Osteocyte (in vitro differentiated cells): ENCODE measurements around the gene MED13L. TPM values are rescaled to one million over a fixed set of nuclear protein-coding genes. Genes with fewer than 3 reads are reported as not detected.

Experiments
- DNase-seq: peaks from one replicate; pipeline ENCODE4 v3.0.0; 2021; ENCODE audit warnings: mixed read lengths; ENCODE audit not compliant: unreplicated experiment; ENCODE audit errors: extremely low spot score
- H3K27ac Mint-ChIP-seq: one replicate; pipeline ENCODE4 v1.8.0; 2021; ENCODE audit warnings: mild to moderate bottlenecking, mixed read lengths; ENCODE audit not compliant: unreplicated experiment
- H3K27me3 Mint-ChIP-seq: one replicate; pipeline ENCODE4 v1.8.0; 2021; ENCODE audit warnings: mixed read lengths; ENCODE audit not compliant: unreplicated experiment
- H3K36me3 Mint-ChIP-seq: one replicate; pipeline ENCODE4 v1.8.0; 2021; ENCODE audit warnings: mixed read lengths; ENCODE audit not compliant: unreplicated experiment
- H3K4me1 Mint-ChIP-seq: one replicate; pipeline ENCODE4 v1.8.0; 2021; ENCODE audit warnings: mixed read lengths; ENCODE audit not compliant: unreplicated experiment
- H3K4me3 Mint-ChIP-seq: one replicate; pipeline ENCODE4 v1.8.0; 2021; ENCODE audit warnings: mild to moderate bottlenecking, moderate library complexity, mixed read lengths; ENCODE audit not compliant: unreplicated experiment
- H3K9me3 Mint-ChIP-seq: one replicate; pipeline ENCODE4 v1.8.0; 2021; ENCODE audit warnings: mixed read lengths; ENCODE audit not compliant: unreplicated experiment
- total RNA-seq: library from RNA; stranded (reverse); gene quantifications from 2 replicates; pipeline ENCODE4 v1.2.1, GENCODE V29; 2021
- TF ChIP-seq, protein P1 (sequence below): fragments of 200-600 bp; sonication (generic); IDR thresholded peaks from 2 replicates; pipeline ENCODE4 v1.5.0; 2021; ENCODE audit warnings: antibody characterized with exemption, mild to moderate bottlenecking, moderate library complexity

Gene MED13L
- total RNA-seq, 1 donor from 2014 or later, result 229 TPM

DNA sequence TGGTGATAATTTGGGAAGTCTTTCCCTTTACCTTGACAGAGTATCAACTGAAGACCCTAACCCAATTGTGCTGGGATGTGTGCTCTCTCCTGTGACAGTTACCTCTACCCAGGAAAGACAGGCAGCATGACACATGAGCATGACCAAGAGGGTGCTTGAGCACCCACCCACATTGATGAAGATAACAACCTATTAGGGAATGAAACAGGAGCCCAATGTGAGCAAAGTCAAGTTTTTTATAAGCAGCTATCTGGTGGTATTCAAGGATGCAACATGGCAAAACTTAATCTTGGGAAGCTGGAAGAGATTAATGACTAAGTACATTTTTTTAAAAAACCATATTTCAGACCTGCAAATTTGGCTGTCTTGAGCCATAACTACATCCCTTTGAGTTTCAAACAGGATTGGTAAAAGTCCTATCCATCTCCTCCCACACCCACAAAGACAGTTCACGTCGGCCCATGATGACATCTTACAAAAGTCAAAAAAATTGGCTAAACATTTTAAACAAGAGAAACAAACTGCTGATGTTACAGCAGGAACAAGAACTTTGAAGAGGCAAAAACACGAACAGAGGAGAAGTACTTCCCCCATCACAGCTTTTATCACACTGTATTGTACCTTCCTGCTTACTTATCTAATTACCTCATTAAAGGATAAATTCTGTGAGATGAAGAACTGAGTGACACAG is 60.3 kb downstream of the MED13L start:
- no peaks in the 10 kb centered on the region for H3K9me3 Mint-ChIP-seq
- peaks cover 66% of the 10 kb centered on the region for H3K4me1 Mint-ChIP-seq
- TF ChIP-seq, protein P1, sequence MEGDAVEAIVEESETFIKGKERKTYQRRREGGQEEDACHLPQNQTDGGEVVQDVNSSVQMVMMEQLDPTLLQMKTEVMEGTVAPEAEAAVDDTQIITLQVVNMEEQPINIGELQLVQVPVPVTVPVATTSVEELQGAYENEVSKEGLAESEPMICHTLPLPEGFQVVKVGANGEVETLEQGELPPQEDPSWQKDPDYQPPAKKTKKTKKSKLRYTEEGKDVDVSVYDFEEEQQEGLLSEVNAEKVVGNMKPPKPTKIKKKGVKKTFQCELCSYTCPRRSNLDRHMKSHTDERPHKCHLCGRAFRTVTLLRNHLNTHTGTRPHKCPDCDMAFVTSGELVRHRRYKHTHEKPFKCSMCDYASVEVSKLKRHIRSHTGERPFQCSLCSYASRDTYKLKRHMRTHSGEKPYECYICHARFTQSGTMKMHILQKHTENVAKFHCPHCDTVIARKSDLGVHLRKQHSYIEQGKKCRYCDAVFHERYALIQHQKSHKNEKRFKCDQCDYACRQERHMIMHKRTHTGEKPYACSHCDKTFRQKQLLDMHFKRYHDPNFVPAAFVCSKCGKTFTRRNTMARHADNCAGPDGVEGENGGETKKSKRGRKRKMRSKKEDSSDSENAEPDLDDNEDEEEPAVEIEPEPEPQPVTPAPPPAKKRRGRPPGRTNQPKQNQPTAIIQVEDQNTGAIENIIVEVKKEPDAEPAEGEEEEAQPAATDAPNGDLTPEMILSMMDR, result no peak
- H3K27me3 Mint-ChIP-seq, result no peaks in the 10 kb centered on the region
- peak overlapping the region; percentile 5 for H3K27ac Mint-ChIP-seq
- H3K36me3 Mint-ChIP-seq, result no peaks in the 10 kb centered on the region
- no peak overlapping the region for H3K4me3 Mint-ChIP-seq
- DNase-seq, result no peak

DNA sequence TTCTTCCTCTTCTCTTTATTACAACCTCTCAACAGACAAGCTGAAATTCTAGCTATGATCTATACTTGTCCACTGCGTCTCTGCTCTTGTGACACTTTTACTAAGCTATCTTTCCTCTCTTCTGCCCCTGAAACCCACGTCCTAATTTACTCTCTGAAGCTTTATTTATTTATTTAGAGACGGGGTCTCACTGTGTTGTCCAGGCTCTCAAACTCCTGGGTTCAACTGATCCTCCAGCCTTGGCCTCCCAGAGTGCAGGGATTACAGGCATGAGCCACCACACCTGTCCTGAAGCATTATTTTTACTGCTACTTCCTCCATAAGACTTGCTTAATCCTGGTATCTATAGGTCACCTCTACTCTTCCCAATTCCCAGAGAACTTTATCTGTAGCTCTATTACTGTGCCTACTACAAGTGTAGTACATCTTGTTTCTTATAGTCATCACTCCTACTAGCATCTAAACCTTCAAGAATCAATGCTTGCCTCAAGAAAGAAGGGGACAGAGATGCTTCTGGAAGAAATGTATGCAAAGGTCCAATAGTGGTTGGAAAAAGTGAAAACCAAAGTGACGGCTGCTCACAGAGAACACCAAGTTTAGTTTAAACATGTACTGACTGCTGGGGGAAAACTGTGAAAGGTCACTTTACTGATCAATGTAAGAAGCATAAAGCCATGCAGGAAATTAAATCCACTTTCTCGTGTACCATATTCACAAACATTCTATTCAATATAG is 61.3 kb downstream of the MED13L start:
- H3K27me3 Mint-ChIP-seq, result no peaks in the 10 kb centered on the region
- no peak overlapping the region for H3K4me3 Mint-ChIP-seq
- no peak for DNase-seq
- TF ChIP-seq, protein P1, result no peak
- H3K4me1 Mint-ChIP-seq, result peaks cover 63% of the 10 kb centered on the region
- H3K36me3 Mint-ChIP-seq, result no peaks in the 10 kb centered on the region
- H3K9me3 Mint-ChIP-seq, result no peaks in the 10 kb centered on the region
- peak overlapping the region; percentile 5 for H3K27ac Mint-ChIP-seq

DNA sequence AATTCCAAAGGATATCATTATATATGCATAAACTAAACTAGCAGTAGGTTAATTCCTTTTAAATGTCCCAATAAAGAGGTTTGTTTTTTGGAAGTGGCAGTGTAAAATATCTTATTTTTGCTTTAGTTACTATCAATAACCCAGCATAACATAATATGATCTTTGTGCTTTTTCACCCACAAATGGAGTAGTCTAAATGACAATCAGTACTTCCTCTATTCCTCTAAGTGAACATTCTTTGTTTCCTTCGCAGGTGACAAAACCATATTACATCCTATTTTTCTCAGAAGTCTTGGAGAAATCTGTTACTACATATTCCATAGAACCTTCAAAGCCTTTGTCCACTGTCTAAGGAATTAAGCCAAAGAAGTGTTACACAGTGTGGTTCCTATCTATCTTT is 62.5 kb downstream of the MED13L start:
- Mint-ChIP-seq H3K27me3 (no peaks in the 10 kb centered on the region), H3K4me3 (no peak overlapping the region), H3K27ac (peak overlapping the region; percentile 27), H3K36me3 (no peaks in the 10 kb centered on the region), H3K9me3 (no peaks in the 10 kb centered on the region), H3K4me1 (peaks cover 69% of the 10 kb centered on the region)
- TF ChIP-seq, protein P1, result no peak
- DNase-seq, result no peak

DNA sequence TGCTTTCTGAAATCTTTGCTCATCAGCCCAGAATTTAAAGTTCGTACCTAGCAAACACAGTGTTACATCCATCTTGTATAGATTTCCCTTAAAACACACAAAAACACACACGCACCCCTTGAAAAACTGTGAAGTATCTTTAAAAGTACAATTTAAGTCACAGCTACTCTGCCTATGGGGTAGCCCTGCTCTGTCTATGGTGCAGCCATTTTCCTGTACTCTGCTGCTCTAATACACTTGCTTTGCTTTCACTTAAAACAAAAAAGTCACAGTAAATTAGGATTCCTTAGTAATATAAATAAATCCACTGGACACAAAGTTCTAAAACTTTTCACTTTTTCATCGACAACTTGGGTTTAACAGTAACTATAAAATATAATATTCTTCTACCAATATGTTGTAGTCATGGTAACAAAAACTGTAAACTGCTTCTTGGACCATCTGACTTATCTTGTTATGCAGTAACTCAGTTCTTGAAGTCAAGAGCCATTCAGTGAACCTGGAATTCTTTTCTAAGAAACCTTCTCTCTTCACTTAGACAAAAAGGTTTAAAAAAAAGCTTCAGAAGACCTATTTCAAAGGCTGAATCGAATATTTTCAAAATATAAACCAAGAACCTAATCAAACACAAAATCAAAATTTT is 63.5 kb downstream of the MED13L start:
- H3K4me1 Mint-ChIP-seq, result peaks cover 79% of the 10 kb centered on the region
- H3K9me3 Mint-ChIP-seq, result no peaks in the 10 kb centered on the region
- TF ChIP-seq, protein P1, result no peak

DNA sequence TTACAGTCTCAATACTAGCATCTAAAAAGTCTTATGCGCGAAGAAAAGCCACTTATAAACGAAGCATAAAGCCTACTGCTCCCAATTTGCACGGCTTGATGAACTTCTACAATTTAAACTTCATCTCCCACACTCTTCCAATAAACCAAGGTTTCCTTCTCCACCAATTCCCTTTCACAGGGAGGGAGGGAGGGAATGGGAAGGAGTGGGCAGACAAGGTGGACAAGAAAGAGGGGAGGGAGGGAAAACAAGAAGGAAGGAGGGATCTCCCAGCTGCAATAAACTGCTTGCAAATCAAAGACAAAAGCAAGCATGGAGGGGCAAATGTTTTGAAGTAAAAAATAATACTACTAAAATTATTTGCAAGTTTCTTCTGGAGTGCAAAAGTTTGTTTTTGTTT is 64.5 kb downstream of the MED13L start:
- H3K27me3 Mint-ChIP-seq, result no peaks in the 10 kb centered on the region
- no peak overlapping the region for H3K4me3 Mint-ChIP-seq
- peaks cover 74% of the 10 kb centered on the region for H3K4me1 Mint-ChIP-seq
- H3K27ac Mint-ChIP-seq, result peak overlapping the region; percentile 17
- no peaks in the 10 kb centered on the region for H3K36me3 Mint-ChIP-seq
- DNase-seq, result no peak
- TF ChIP-seq, protein P1, result no peak
- H3K9me3 Mint-ChIP-seq, result no peaks in the 10 kb centered on the region

More for the DNA sequence above, 63.5 kb downstream of the MED13L start:
- Mint-ChIP-seq H3K4me3 (no peak overlapping the region), H3K27me3 (no peaks in the 10 kb centered on the region), H3K36me3 (no peaks in the 10 kb centered on the region), H3K27ac (peak overlapping the region; percentile 71)
- no peak for DNase-seq
